ENCODE measurements around the gene AKR1C3. TPM values are rescaled to one million over a fixed set of nuclear protein-coding genes. Genes with fewer than 3 reads are reported as not detected.
A peak's percentile ranks its signal among the peaks of the same experiment; 100 is the strongest.
"Not testable (repeated sequence)": the region's sequence is repeated elsewhere in the genome, so short reads cannot be mapped to it uniquely, and the experiment has no call there.

The AKR1C3 gene
- total RNA-seq (2014; rRNA removed; shearing (Covaris generic)) = 6.2 and 9.6 TPM in 2 replicates

- peak; percentile 56 for DNase-seq (ENCODE audit: low read depth)
Observed at GRCh38 chr10:5094265-5095205, at the start of gene AKR1C3. Gene AKR1C3 (plus strand): TSS chr10:5094414. CDS start chr10:5094445, 31 bp downstream.

- no peak for DNase-seq (ENCODE audit: low read depth)
Observed at GRCh38 chr10:5045095-5045494, 49.1 kb upstream of the AKR1C3 start.

- no peak for DNase-seq (ENCODE audit: low read depth)
Observed at GRCh38 chr10:5046410-5046809, 47.8 kb upstream of the AKR1C3 start.

GRCh38 chr10:5047055-5047454 is 47.2 kb upstream of the AKR1C3 start:
- not testable (repeated sequence) for DNase-seq (ENCODE audit: low read depth)

GRCh38 chr10:5047912-5048628 is 46.1 kb upstream of the AKR1C3 start:
- no peak for DNase-seq (ENCODE audit: low read depth)

- DNase-seq (ENCODE audit: low read depth) = not testable (repeated sequence)
Observed at GRCh38 chr10:5052951-5053500, 41.2 kb upstream of the AKR1C3 start.

- not testable (repeated sequence) for DNase-seq (ENCODE audit: low read depth)
Observed at GRCh38 chr10:5054831-5055230, 39.4 kb upstream of the AKR1C3 start.

GRCh38 chr10:5059267-5059666 is 34.9 kb upstream of the AKR1C3 start:
- DNase-seq (ENCODE audit: low read depth) = not testable (repeated sequence)

- not testable (repeated sequence) for DNase-seq (ENCODE audit: low read depth)
Observed at GRCh38 chr10:5060791-5061190, 33.4 kb upstream of the AKR1C3 start.

- no peak for DNase-seq (ENCODE audit: low read depth)
Observed at GRCh38 chr10:5064656-5065055, 29.6 kb upstream of the AKR1C3 start.

GRCh38 chr10:5068274-5068984 is 25.8 kb upstream of the AKR1C3 start:
- DNase-seq (ENCODE audit: low read depth) = no peak

GRCh38 chr10:5070648-5071410 is 23.4 kb upstream of the AKR1C3 start:
- DNase-seq (ENCODE audit: low read depth) = no peak

GRCh38 chr10:5071411-5072198 is 22.6 kb upstream of the AKR1C3 start:
- peak; percentile 64 for DNase-seq (ENCODE audit: low read depth)

GRCh38 chr10:5073659-5074058 is 20.6 kb upstream of the AKR1C3 start:
- no peak for DNase-seq (ENCODE audit: low read depth)

GRCh38 chr10:5076615-5077014 is 17.6 kb upstream of the AKR1C3 start:
- DNase-seq (ENCODE audit: low read depth) = no peak

- DNase-seq (ENCODE audit: low read depth) = peak; percentile 10
Observed at GRCh38 chr10:5078547-5079180, 15.6 kb upstream of the AKR1C3 start.

GRCh38 chr10:5079306-5079830 is 14.8 kb upstream of the AKR1C3 start:
- DNase-seq (ENCODE audit: low read depth) = no peak

- DNase-seq (ENCODE audit: low read depth) = no peak
Observed at GRCh38 chr10:5079836-5080235, 14.4 kb upstream of the AKR1C3 start.

GRCh38 chr10:5081091-5081490 is 13.1 kb upstream of the AKR1C3 start:
- no peak for DNase-seq (ENCODE audit: low read depth)

All from M059J (cell line).